ENCODE measurements around the gene TUBGCP6.

The TUBGCP6 gene

GRCh38 chr22:50182176-50183081 is 62.4 kb downstream of the TUBGCP6 start:
- DNase-seq (ENCODE audit: low read depth), result no peak
- no peak for TF ChIP-seq CTCF (IDR thresholded peaks at IDR 0.05; ENCODE audit: low read depth, low read length)
- TF ChIP-seq POLR2A (IDR thresholded peaks at IDR 0.05; ENCODE audit: extremely low read depth, insufficient read length), result no peak
- TF ChIP-seq MAX (IDR thresholded peaks at IDR 0.05; ENCODE audit: low read depth, low read length), result no peak
- no peak overlapping the region for H3K4me3 ChIP-seq (ENCODE audit: low read depth, low read length)

GRCh38 chr22:50180727-50181521 is 63.9 kb downstream of the TUBGCP6 start:
- TF ChIP-seq MAX (IDR thresholded peaks at IDR 0.05; ENCODE audit: low read depth, low read length) (no peak), POLR2A (IDR thresholded peaks at IDR 0.05; ENCODE audit: extremely low read depth, insufficient read length) (no peak)
- no peak for DNase-seq (ENCODE audit: low read depth)
- H3K4me3 ChIP-seq (ENCODE audit: low read depth, low read length), result no peak overlapping the region

- H3K4me3 ChIP-seq (ENCODE audit: low read depth, low read length), result no peak overlapping the region
- TF ChIP-seq POLR2A (IDR thresholded peaks at IDR 0.05; ENCODE audit: extremely low read depth, insufficient read length) (no peak), MAX (IDR thresholded peaks at IDR 0.05; ENCODE audit: low read depth, low read length) (peak; percentile 13; the same call in 1 of the 2 replicates)
- DNase-seq (ENCODE audit: low read depth), result peak; percentile 55
These were observed 64.7 kb downstream of the TUBGCP6 start for GRCh38 chr22:50179937-50180726.

GRCh38 chr22:50178871-50179869 is 65.7 kb downstream of the TUBGCP6 start:
- no peak for DNase-seq (ENCODE audit: low read depth)
- TF ChIP-seq MAX (IDR thresholded peaks at IDR 0.05; ENCODE audit: low read depth, low read length) (no peak), POLR2A (IDR thresholded peaks at IDR 0.05; ENCODE audit: extremely low read depth, insufficient read length) (no peak), MYC (IDR thresholded peaks at IDR 0.05; ENCODE audit: low read depth, low read length) (no peak), CTCF (IDR thresholded peaks at IDR 0.05; ENCODE audit: low read depth, low read length) (no peak)
- H3K4me3 ChIP-seq (ENCODE audit: low read depth, low read length), result no peak overlapping the region

GRCh38 chr22:50178471-50178864 is 66.4 kb downstream of the TUBGCP6 start:
- H3K4me3 ChIP-seq (ENCODE audit: low read depth, low read length), result no peak overlapping the region
- DNase-seq (ENCODE audit: low read depth), result no peak
- TF ChIP-seq MYC (IDR thresholded peaks at IDR 0.05; ENCODE audit: low read depth, low read length), result no peak
- TF ChIP-seq CTCF (IDR thresholded peaks at IDR 0.05; ENCODE audit: low read depth, low read length), result no peak
- no peak for TF ChIP-seq MAX (IDR thresholded peaks at IDR 0.05; ENCODE audit: low read depth, low read length)
- TF ChIP-seq POLR2A (IDR thresholded peaks at IDR 0.05; ENCODE audit: extremely low read depth, insufficient read length), result no peak
